ENCODE data around the gene ALG2.

The ALG2 gene

DNA sequence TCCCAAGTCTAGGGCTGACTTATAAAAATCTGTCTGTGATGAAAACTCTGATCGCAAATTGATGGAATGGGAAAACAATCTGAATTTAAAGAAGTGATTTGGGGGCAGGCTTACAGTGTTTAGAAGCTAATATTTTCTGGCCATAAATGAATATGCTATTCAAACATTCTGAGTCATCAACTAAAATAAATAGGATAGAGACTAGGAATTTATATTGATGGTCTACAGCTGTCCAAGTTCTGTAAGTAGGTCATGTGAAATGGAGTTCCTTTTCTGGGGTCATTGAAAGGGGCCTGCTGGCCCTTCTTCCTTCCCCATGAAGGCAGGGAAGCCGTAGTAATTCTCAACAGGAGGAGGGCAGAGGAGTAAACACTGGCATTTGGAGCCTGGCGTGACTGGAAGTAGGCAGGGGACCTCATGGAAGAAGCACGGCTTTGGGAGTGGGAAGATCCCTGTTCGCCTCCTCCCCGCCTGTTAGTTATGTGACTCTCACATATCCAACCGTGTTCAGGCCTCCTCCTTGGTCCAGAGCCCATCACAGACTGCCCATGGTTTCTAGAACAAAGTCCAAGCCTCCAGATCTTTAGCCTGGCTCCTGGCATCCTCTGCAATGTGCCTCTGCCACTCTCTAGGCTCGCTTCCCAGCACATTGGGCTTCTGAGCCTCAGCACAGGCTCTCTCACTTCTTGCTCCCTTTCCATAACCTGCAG, 31.7 kb downstream of the ALG2 start:
- no peaks in the 10 kb centered on the region for H3K4me1 ChIP-seq (ENCODE audit: control insufficient read depth in 1 of 2, insufficient read depth in 2 of 2, low read length in 2 of 2)
- H3K36me3 ChIP-seq (ENCODE audit: control insufficient read depth in 1 of 2, insufficient read depth in 2 of 2, low read length in 2 of 2), result no peaks in the 10 kb centered on the region
- no peak overlapping the region for H3K4me3 ChIP-seq (ENCODE audit: low read depth in 1 of 2, low read length in 2 of 2)
- no peaks in the 10 kb centered on the region for H3K9me3 ChIP-seq (ENCODE audit: control insufficient read depth in 1 of 2, low read length in 2 of 2)
- no peaks in the 10 kb centered on the region for H3K27me3 ChIP-seq (ENCODE audit: low read depth, low read length)
- no peak overlapping the region for H3K27ac ChIP-seq (ENCODE audit: low read length)

DNA sequence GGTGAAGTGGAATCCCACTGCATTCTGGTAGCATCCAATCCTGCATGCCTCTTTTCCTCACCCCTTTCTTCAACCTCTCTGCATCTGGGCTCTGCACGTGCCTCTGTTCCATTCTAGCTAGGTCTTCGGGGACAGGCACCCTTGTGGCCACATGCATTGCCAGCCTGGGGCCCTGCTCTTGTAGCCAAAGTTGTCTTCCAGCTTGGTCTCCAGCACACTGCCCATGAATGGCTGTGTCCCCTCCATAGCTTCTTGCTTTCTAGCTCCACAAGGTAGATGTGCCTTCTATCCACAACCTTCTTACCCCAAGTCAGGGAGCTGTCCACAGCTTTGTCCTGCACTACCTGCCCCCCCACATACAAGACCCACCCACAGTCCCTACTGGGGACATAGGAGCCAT, 32.6 kb downstream of the ALG2 start:
- H3K9me3 ChIP-seq (ENCODE audit: control insufficient read depth in 1 of 2, low read length in 2 of 2), result no peaks in the 10 kb centered on the region
- H3K4me3 ChIP-seq (ENCODE audit: low read depth in 1 of 2, low read length in 2 of 2), result no peak overlapping the region
- H3K4me1 ChIP-seq (ENCODE audit: control insufficient read depth in 1 of 2, insufficient read depth in 2 of 2, low read length in 2 of 2), result peaks cover 0 to 3% of the 10 kb centered on the region in 2 donors
- no peaks in the 10 kb centered on the region for H3K36me3 ChIP-seq (ENCODE audit: control insufficient read depth in 1 of 2, insufficient read depth in 2 of 2, low read length in 2 of 2)
- no peak overlapping the region for H3K27ac ChIP-seq (ENCODE audit: low read length)
- H3K27me3 ChIP-seq (ENCODE audit: low read depth, low read length), result no peaks in the 10 kb centered on the region

- Histone ChIP-seq H3K27ac (ENCODE audit: low read length) (no peak overlapping the region), H3K4me1 (ENCODE audit: control insufficient read depth in 1 of 2, insufficient read depth in 2 of 2, low read length in 2 of 2) (peaks cover 0 to 3% of the 10 kb centered on the region in 2 donors), H3K9me3 (ENCODE audit: control insufficient read depth in 1 of 2, low read length in 2 of 2) (no peaks in the 10 kb centered on the region), H3K27me3 (ENCODE audit: low read depth, low read length) (no peaks in the 10 kb centered on the region), H3K36me3 (ENCODE audit: control insufficient read depth in 1 of 2, insufficient read depth in 2 of 2, low read length in 2 of 2) (no peaks in the 10 kb centered on the region), H3K4me3 (ENCODE audit: low read depth in 1 of 2, low read length in 2 of 2) (no peak overlapping the region)
These were observed 34.4 kb downstream of the ALG2 start for GRCh38 chr9:99187311-99187710.

GRCh38 chr9:99185934-99186333, 35.8 kb downstream of the ALG2 start:
- no peaks in the 10 kb centered on the region for H3K36me3 ChIP-seq (ENCODE audit: control insufficient read depth in 1 of 2, insufficient read depth in 2 of 2, low read length in 2 of 2)
- H3K4me1 ChIP-seq (ENCODE audit: control insufficient read depth in 1 of 2, insufficient read depth in 2 of 2, low read length in 2 of 2), result peaks cover 0 to 3% of the 10 kb centered on the region in 2 donors
- no peaks in the 10 kb centered on the region for H3K9me3 ChIP-seq (ENCODE audit: control insufficient read depth in 1 of 2, low read length in 2 of 2)
- H3K4me3 ChIP-seq (ENCODE audit: low read depth in 1 of 2, low read length in 2 of 2), result no peak overlapping the region
- H3K27ac ChIP-seq (ENCODE audit: low read length), result no peak overlapping the region
- no peaks in the 10 kb centered on the region for H3K27me3 ChIP-seq (ENCODE audit: low read depth, low read length)

DNA sequence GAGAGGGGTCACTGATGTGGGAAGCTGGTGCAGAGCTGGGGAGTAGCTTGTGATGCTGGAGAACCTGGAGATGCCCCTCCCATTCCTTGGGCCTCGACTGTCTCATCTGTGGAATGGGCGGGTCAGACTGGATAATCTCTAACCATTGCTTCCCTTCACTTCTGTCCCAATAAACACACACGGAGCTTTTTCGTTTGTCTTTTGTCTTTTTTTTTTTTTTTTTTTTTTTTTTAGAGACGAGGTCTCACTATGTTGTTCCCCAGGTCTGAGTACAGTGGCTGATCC, 36.5 kb downstream of the ALG2 start:
- no peaks in the 10 kb centered on the region for H3K36me3 ChIP-seq (ENCODE audit: control insufficient read depth in 1 of 2, insufficient read depth in 2 of 2, low read length in 2 of 2)
- no peaks in the 10 kb centered on the region for H3K27me3 ChIP-seq (ENCODE audit: low read depth, low read length)
- no peak overlapping the region for H3K27ac ChIP-seq (ENCODE audit: low read length)
- peaks cover 0 to 3% of the 10 kb centered on the region in 2 donors for H3K4me1 ChIP-seq (ENCODE audit: control insufficient read depth in 1 of 2, insufficient read depth in 2 of 2, low read length in 2 of 2)
- no peak overlapping the region for H3K4me3 ChIP-seq (ENCODE audit: low read depth in 1 of 2, low read length in 2 of 2)
- H3K9me3 ChIP-seq (ENCODE audit: control insufficient read depth in 1 of 2, low read length in 2 of 2), result no peaks in the 10 kb centered on the region

GRCh38 chr9:99184475-99185347, 37.0 kb downstream of the ALG2 start:
- H3K4me1 ChIP-seq (ENCODE audit: control insufficient read depth in 1 of 2, insufficient read depth in 2 of 2, low read length in 2 of 2), result peaks cover 0 to 3% of the 10 kb centered on the region in 2 donors
- H3K4me3 ChIP-seq (ENCODE audit: low read depth in 1 of 2, low read length in 2 of 2), result peak overlapping the region; percentile 48 to 52
- H3K27me3 ChIP-seq (ENCODE audit: low read depth, low read length), result no peaks in the 10 kb centered on the region
- no peaks in the 10 kb centered on the region for H3K36me3 ChIP-seq (ENCODE audit: control insufficient read depth in 1 of 2, insufficient read depth in 2 of 2, low read length in 2 of 2)
- no peaks in the 10 kb centered on the region for H3K9me3 ChIP-seq (ENCODE audit: control insufficient read depth in 1 of 2, low read length in 2 of 2)
- H3K27ac ChIP-seq (ENCODE audit: low read length), result no peak overlapping the region

DNA sequence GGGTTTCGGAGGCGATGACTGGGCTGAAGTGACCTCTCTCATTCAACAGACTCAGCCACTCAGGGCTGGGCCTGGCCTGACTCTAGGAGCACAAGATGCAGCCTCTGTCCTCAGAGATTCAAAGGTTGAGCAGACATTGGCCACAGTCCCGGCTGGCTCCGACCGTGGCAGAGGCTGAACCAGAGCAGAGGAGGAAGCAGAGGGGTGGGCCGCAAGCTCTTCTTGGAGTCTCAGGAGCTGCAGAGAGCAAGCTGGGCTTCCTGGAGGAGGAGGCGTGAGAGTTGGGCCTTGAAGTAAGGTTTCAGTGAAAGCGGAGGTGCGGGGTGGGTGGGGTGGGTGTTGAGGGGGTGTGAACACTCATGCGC, 37.6 kb downstream of the ALG2 start:
- no peaks in the 10 kb centered on the region for H3K36me3 ChIP-seq (ENCODE audit: control insufficient read depth in 1 of 2, insufficient read depth in 2 of 2, low read length in 2 of 2)
- no peak overlapping the region for H3K27ac ChIP-seq (ENCODE audit: low read length)
- H3K4me3 ChIP-seq (ENCODE audit: low read depth in 1 of 2, low read length in 2 of 2), result no peak overlapping the region
- peaks cover 0 to 3% of the 10 kb centered on the region in 2 donors for H3K4me1 ChIP-seq (ENCODE audit: control insufficient read depth in 1 of 2, insufficient read depth in 2 of 2, low read length in 2 of 2)
- H3K9me3 ChIP-seq (ENCODE audit: control insufficient read depth in 1 of 2, low read length in 2 of 2), result no peaks in the 10 kb centered on the region
- H3K27me3 ChIP-seq (ENCODE audit: low read depth, low read length), result no peaks in the 10 kb centered on the region

- H3K36me3 ChIP-seq (ENCODE audit: control insufficient read depth in 1 of 2, insufficient read depth in 2 of 2, low read length in 2 of 2), result no peaks in the 10 kb centered on the region
- no peak overlapping the region for H3K4me3 ChIP-seq (ENCODE audit: low read depth in 1 of 2, low read length in 2 of 2)
- no peaks in the 10 kb centered on the region for H3K27me3 ChIP-seq (ENCODE audit: low read depth, low read length)
- H3K9me3 ChIP-seq (ENCODE audit: control insufficient read depth in 1 of 2, low read length in 2 of 2), result no peaks in the 10 kb centered on the region
- H3K4me1 ChIP-seq (ENCODE audit: control insufficient read depth in 1 of 2, insufficient read depth in 2 of 2, low read length in 2 of 2), result peaks cover 0 to 3% of the 10 kb centered on the region in 2 donors
- no peak overlapping the region for H3K27ac ChIP-seq (ENCODE audit: low read length)
These were observed 38.1 kb downstream of the ALG2 start for GRCh38 chr9:99183616-99184015.

GRCh38 chr9:99182356-99182755, 39.4 kb downstream of the ALG2 start:
- no peaks in the 10 kb centered on the region for H3K9me3 ChIP-seq (ENCODE audit: control insufficient read depth in 1 of 2, low read length in 2 of 2)
- no peaks in the 10 kb centered on the region for H3K27me3 ChIP-seq (ENCODE audit: low read depth, low read length)
- H3K4me1 ChIP-seq (ENCODE audit: control insufficient read depth in 1 of 2, insufficient read depth in 2 of 2, low read length in 2 of 2), result peaks cover 0 to 3% of the 10 kb centered on the region in 2 donors
- no peaks in the 10 kb centered on the region for H3K36me3 ChIP-seq (ENCODE audit: control insufficient read depth in 1 of 2, insufficient read depth in 2 of 2, low read length in 2 of 2)
- no peak overlapping the region for H3K4me3 ChIP-seq (ENCODE audit: low read depth in 1 of 2, low read length in 2 of 2)
- H3K27ac ChIP-seq (ENCODE audit: low read length), result no peak overlapping the region

GRCh38 chr9:99181621-99182020, 40.1 kb downstream of the ALG2 start:
- H3K36me3 ChIP-seq (ENCODE audit: control insufficient read depth in 1 of 2, insufficient read depth in 2 of 2, low read length in 2 of 2), result no peaks in the 10 kb centered on the region
- no peaks in the 10 kb centered on the region for H3K27me3 ChIP-seq (ENCODE audit: low read depth, low read length)
- peaks cover 0 to 3% of the 10 kb centered on the region in 2 donors for H3K4me1 ChIP-seq (ENCODE audit: control insufficient read depth in 1 of 2, insufficient read depth in 2 of 2, low read length in 2 of 2)
- H3K9me3 ChIP-seq (ENCODE audit: control insufficient read depth in 1 of 2, low read length in 2 of 2), result no peaks in the 10 kb centered on the region
- no peak overlapping the region for H3K27ac ChIP-seq (ENCODE audit: low read length)
- no peak overlapping the region for H3K4me3 ChIP-seq (ENCODE audit: low read depth in 1 of 2, low read length in 2 of 2)

DNA sequence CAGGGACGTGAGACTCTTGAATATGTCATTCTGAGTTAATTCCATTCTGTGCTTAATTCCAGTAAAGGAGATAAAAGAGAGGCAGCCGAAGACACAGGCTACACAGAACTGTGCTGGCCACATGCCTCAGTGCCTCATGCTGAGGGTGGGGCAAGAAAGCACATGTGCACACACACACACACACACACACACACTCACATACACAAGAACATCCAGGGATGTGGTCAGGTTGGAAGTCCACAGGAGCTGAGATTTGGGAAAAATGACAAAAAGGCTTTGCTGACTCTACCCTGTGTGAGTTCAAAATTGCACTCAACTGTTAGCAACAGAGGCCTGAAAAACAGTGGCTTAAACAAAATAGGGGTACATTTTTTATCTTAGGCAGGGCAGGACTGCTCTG, 40.5 kb downstream of the ALG2 start:
- no peaks in the 10 kb centered on the region for H3K9me3 ChIP-seq (ENCODE audit: control insufficient read depth in 1 of 2, low read length in 2 of 2)
- no peak overlapping the region for H3K4me3 ChIP-seq (ENCODE audit: low read depth in 1 of 2, low read length in 2 of 2)
- H3K27ac ChIP-seq (ENCODE audit: low read length), result no peak overlapping the region
- H3K27me3 ChIP-seq (ENCODE audit: low read depth, low read length), result no peaks in the 10 kb centered on the region
- H3K36me3 ChIP-seq (ENCODE audit: control insufficient read depth in 1 of 2, insufficient read depth in 2 of 2, low read length in 2 of 2), result no peaks in the 10 kb centered on the region
- H3K4me1 ChIP-seq (ENCODE audit: control insufficient read depth in 1 of 2, insufficient read depth in 2 of 2, low read length in 2 of 2), result peaks cover 0 to 3% of the 10 kb centered on the region in 2 donors
